HL-60 (cell line): Measurements from ENCODE around the gene CHM.

Experiments
- POLR2AphosphoS5 ChIP-seq: IDR thresholded peaks from 2 replicates; pipeline ENCODE4 v1.6.1; 2012; ENCODE audit warnings: low read depth
- TF ChIP-seq, protein P1 (sequence below): IDR thresholded peaks from one replicate; pipeline ENCODE4 v1.5.1; 2011; ENCODE audit warnings: low read length, control low read depth, inconsistent platforms; ENCODE audit not compliant: insufficient read depth
- TF ChIP-seq, protein P2 (sequence below): IDR thresholded peaks from 2 replicates; pipeline ENCODE4 v1.6.1; 2012; ENCODE audit warnings: low read depth; ENCODE audit not compliant: insufficient replicate concordance

DNA sequence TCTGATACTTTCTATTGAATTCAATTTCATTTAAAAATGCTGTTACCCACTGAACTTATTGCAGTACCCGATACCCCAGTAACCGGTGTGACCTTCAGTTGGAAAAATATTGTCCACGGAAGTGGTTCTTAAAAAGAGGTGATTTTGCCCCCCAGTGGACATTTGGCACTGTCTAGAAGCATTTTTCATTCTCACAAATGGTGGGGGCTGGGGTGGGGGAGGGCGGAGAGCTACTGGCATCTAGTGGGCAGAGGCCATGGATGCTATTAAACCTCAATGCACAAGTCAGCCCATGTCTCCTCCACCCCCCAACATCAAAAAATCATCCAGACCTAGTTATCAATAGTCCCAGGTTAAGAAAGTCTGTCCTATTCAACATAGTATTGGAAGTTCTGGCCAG lies 19.6 kb upstream of the CHM start:
- TF ChIP-seq POLR2AphosphoS5, result no peak
- TF ChIP-seq, protein P1, sequence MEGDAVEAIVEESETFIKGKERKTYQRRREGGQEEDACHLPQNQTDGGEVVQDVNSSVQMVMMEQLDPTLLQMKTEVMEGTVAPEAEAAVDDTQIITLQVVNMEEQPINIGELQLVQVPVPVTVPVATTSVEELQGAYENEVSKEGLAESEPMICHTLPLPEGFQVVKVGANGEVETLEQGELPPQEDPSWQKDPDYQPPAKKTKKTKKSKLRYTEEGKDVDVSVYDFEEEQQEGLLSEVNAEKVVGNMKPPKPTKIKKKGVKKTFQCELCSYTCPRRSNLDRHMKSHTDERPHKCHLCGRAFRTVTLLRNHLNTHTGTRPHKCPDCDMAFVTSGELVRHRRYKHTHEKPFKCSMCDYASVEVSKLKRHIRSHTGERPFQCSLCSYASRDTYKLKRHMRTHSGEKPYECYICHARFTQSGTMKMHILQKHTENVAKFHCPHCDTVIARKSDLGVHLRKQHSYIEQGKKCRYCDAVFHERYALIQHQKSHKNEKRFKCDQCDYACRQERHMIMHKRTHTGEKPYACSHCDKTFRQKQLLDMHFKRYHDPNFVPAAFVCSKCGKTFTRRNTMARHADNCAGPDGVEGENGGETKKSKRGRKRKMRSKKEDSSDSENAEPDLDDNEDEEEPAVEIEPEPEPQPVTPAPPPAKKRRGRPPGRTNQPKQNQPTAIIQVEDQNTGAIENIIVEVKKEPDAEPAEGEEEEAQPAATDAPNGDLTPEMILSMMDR, result no peak
- TF ChIP-seq, protein P2, sequence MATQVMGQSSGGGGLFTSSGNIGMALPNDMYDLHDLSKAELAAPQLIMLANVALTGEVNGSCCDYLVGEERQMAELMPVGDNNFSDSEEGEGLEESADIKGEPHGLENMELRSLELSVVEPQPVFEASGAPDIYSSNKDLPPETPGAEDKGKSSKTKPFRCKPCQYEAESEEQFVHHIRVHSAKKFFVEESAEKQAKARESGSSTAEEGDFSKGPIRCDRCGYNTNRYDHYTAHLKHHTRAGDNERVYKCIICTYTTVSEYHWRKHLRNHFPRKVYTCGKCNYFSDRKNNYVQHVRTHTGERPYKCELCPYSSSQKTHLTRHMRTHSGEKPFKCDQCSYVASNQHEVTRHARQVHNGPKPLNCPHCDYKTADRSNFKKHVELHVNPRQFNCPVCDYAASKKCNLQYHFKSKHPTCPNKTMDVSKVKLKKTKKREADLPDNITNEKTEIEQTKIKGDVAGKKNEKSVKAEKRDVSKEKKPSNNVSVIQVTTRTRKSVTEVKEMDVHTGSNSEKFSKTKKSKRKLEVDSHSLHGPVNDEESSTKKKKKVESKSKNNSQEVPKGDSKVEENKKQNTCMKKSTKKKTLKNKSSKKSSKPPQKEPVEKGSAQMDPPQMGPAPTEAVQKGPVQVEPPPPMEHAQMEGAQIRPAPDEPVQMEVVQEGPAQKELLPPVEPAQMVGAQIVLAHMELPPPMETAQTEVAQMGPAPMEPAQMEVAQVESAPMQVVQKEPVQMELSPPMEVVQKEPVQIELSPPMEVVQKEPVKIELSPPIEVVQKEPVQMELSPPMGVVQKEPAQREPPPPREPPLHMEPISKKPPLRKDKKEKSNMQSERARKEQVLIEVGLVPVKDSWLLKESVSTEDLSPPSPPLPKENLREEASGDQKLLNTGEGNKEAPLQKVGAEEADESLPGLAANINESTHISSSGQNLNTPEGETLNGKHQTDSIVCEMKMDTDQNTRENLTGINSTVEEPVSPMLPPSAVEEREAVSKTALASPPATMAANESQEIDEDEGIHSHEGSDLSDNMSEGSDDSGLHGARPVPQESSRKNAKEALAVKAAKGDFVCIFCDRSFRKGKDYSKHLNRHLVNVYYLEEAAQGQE, result no peak
